ENCODE results near the gene LRCOL1.

Gene LRCOL1

GRCh38 chr12:132581348-132582057 is 28.9 kb downstream of the LRCOL1 start:
- DNase-seq, result no peak

- no peak for DNase-seq
Measured at GRCh38 chr12:132580701-132581292, 29.6 kb downstream of the LRCOL1 start.

GRCh38 chr12:132579744-132580143 is 30.6 kb downstream of the LRCOL1 start:
- no peak for DNase-seq

- DNase-seq, result no peak
Measured at GRCh38 chr12:132578826-132579225, 31.6 kb downstream of the LRCOL1 start.

- DNase-seq, result no peak
Measured at GRCh38 chr12:132578118-132578517, 32.3 kb downstream of the LRCOL1 start.

GRCh38 chr12:132577191-132577920 is 33.0 kb downstream of the LRCOL1 start:
- DNase-seq, result no peak

- no peak for DNase-seq
Measured at GRCh38 chr12:132576701-132577100, 33.7 kb downstream of the LRCOL1 start.

- no peak for DNase-seq
Measured at GRCh38 chr12:132575661-132576060, 34.7 kb downstream of the LRCOL1 start.

- DNase-seq, result no peak
Measured at GRCh38 chr12:132574271-132574996, 35.9 kb downstream of the LRCOL1 start.

GRCh38 chr12:132572801-132573760 is 37.3 kb downstream of the LRCOL1 start:
- no peak for DNase-seq

GRCh38 chr12:132572106-132572505 is 38.3 kb downstream of the LRCOL1 start:
- no peak for DNase-seq

- DNase-seq, result no peak
Measured at GRCh38 chr12:132571598-132571997, 38.8 kb downstream of the LRCOL1 start.

GRCh38 chr12:132571051-132571450 is 39.3 kb downstream of the LRCOL1 start:
- DNase-seq, result no peak

- no peak for DNase-seq
Measured at GRCh38 chr12:132570635-132571034, 39.7 kb downstream of the LRCOL1 start.

- no peak for DNase-seq
Measured at GRCh38 chr12:132569856-132570480, 40.4 kb downstream of the LRCOL1 start.

- DNase-seq, result no peak
Measured at GRCh38 chr12:132568826-132569480, 41.4 kb downstream of the LRCOL1 start.

GRCh38 chr12:132568301-132568700 is 42.1 kb downstream of the LRCOL1 start:
- DNase-seq, result no peak

- no peak for DNase-seq
Measured at GRCh38 chr12:132566516-132567131, 43.8 kb downstream of the LRCOL1 start.

- no peak for DNase-seq
Measured at GRCh38 chr12:132565365-132565764, 45.0 kb downstream of the LRCOL1 start.

- DNase-seq, result no peak
Measured at GRCh38 chr12:132563911-132564310, 46.5 kb downstream of the LRCOL1 start.
